Globus pallidus (tissue), 1 donor: ENCODE measurements around the gene NELFB.

Experiments used
- DNase-seq: peaks from one replicate; pipeline ENCODE4 v3.0.0-alpha.2; 2015; ENCODE audit warnings: low spot score

The NELFB gene

DNA sequence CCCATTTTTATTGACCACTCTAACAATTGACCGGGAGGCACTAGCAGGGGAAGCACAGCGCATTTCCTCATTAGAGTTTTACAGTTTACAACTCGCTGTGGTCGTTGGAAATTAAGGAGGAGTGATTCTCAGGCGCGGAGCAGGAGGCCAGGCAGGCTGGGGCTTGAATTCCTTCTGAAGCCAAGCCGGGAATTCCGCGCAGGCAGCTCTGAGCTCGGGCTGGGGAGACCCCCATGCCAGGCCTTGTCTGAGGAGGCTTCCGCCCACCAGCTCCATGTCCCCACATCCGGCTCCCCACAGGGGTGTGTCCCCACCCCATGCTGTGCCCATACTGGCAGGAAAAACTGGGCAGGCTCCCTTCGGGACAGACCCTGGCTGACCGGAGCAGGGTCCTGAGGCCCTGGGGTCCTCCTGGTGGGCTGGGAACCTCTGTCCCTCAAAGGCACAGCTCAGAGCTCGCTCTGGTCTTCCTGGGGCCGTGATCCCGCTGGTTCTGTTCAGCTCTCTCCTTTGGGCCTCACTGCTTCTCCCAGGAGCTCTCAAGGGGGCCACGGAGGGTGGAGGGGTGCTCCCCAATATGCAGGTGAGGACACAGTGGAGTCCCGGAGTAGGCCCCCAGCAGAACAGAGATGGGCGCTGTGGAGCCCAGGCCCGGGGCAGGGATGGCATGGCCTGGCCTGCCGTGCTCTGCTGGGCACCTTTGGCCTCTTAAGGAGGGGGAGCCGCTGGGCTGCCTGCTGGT, 48.2 kb downstream of the NELFB start:
- DNase-seq, result no peak

DNA sequence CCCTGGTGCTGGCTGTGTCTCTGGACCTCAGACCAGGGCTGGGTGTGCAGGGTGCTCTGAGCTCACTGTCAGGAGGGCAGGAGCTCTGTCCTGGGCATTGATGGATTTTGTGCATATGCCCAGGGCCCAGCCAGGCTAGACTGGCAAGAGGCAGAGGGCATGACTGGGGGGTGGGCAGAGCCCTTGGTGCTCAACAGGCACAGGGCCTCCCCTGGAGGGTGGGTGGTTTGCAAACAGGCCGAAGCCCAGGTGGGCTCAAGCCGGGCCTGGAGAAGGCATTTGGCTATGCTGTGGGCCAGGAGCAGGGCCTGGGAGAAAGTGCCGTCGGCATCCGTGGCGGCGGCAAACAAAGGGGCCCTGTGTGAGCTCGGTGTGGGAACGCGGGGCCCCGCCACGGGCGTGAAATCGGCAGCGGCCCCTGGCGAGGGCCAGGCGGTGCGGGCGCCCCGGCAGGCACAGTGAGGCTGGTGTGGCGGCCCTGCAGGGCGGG, 48.8 kb downstream of the NELFB start:
- DNase-seq, result no peak

DNA sequence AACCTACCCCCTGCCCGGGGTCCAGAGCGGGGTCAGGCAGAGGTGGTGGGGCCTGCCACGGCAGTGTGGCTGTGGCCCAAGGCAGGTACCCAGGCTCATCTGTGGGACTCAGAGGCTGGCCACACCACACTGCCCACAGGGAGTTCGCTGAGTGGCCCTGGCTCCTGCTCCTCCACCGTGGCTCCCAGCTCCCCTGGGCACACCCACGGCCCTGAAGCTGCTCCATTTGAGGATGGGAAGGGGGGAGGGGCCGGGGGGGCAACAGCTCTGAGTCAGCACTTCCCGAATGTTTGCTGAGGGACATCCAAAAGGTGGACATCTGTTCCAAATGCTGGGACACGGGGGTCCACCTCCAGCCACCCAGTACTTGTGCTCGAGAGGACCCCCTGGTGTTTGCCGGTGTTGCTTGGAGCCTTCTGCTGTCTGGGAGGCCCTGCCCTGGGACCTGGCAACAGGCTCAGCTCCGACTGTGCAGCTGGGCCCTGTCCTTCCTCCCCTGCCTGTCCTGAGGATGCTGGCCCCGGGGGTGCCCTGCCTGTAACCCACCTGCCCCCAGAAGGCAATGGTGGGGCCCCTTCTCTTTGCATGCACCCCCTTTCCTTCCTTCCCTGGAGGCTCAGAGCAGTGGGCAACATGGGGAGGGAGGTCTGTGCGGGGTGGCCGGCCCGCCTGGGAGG, 49.4 kb downstream of the NELFB start:
- no peak for DNase-seq

DNA sequence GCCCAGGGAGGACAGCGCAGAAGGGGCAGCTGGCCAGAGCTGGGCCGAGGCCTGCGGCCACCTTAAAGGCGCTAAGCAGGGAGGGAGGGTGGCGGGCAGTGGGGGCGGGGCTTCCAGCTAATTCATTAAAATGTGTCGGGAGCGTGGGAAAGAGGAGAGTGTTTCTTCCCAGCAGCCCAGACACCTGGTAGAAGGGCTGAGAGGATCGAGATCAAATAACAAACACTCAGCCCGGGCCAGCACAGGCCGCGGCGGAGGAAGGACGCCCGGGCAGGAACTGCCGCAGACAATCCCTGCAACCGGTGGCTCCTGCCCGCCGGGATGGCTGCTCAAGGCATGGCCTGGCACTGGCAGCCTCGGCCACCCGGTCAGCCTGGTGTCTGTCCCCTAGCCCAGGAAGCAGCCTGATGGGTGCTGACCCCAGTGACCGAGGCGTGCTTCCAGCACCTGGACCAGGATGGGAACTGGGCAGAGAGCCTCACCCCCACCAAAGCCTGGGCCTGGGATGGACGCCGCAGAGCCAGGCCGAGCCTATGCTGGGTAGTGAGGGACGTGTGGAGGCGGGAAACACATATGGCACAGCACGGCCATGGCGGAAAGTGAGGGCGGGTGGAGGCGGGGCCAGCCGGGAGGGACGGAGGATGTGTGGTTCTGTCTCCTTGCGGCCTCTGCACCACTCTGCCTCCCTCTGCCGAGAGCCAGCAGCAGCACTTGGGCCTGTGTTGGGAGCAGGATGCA, 50.1 kb downstream of the NELFB start:
- DNase-seq, result no peak

DNA sequence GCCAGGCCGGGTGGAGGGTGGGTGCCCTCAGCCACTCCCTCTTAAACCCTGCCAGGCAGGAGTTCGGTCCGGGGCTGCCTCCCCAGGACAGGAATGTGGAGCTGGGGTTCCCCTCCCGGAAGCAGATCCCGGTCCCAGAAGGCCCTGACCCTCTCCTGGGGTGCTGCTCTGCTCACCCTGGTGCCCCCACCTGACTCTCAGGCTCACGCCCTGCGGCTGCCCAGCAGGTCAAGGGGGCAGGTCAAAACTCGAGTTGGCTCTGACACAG, 50.6 kb downstream of the NELFB start:
- no peak for DNase-seq

DNA sequence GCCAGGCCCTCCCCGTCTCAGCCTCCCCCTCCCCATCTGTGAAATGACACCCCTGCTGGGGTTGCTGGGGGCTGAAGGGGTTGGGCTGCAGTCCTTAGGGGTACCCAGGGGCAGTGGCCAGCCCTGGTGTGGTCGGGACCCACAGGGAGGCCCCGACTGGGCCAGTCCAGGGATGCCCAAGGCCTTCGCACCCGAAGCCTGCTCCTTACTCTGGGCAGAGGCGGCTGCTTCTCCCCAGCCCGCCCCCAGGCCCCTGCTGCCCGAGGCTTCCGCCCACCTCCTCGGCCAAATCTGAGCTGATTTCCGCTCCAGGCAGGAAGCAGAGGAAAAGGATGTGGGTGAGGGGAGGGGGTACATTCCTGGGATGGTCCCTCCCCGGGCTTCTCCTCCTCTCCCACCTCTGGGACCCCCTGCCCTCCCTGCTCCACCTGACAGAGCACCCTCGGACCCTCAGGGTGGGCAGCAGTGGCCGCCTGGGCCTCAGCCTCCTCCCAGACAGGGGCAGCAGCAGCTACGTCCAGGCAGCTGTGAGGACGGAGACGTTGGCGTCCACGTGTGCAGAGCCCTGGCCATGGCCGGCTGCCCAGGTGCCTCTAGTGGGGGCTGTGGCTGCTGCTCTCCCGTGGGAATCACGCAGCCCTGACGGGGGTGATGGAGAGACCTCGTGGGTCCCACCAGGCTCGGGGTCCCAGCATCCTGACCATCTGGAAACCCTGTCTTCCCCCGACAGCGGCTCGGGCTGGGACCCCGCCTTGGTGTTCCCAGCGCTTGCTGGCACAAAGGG, 51.1 kb downstream of the NELFB start:
- DNase-seq, result no peak

DNA sequence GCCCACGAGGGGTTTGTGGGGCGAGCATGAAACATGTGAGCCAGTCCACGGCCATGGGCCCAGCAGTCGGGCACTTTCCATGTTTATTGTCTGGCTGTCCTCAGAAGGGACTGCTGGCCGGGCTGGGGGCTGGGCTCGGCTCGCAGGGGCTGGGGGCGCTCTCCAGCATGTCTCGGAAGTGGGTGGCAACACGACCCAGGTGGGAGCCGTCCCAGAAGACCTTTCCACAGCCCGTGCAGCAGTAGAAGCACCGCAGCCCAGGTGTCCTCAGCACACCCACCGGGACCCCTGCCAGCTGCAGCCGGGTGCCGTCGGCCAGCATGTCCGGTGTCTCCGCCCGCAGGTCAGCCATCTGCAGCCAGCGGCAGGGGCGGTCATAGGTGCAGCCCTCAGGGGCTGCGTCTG, 51.7 kb downstream of the NELFB start:
- no peak for DNase-seq

DNA sequence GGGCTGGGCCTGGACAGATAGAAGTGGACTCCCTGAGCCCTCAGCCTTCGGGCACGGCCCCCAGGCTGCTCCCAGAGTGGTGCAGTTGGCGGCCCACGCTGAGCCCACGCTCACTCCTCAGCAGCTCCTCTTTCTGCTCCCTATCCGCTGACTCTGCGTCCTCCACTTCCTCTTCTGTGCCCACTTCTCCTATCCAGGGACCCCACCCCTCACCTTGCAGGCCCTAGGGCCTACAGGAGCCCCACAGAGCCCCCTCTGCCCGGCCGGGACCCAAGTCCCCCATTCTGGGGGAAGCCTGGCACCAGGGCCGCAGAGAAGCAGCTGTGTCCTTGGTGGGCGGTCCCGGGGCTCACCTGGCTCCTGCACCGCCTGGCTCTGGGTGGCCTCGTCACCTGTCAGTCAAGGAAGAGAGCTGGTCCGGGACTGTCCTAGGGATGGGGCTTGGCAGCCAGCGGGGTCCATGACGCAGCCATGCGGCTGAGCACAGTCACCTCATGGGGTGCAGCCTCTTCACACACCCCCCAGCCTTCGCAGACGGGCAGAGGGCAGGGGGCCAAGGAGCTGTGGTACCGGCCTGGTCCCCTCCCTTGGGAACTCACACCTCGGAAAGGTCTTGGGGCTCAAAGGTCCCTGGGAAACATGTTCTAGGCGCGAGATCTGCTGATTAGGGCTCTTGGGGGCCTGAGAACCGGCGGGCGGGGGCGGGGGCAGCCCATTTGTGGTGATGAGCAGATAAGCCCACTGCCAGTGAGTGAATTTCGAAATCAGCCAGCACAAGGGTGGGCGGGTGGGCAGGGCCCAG, 52.3 kb downstream of the NELFB start:
- no peak for DNase-seq

DNA sequence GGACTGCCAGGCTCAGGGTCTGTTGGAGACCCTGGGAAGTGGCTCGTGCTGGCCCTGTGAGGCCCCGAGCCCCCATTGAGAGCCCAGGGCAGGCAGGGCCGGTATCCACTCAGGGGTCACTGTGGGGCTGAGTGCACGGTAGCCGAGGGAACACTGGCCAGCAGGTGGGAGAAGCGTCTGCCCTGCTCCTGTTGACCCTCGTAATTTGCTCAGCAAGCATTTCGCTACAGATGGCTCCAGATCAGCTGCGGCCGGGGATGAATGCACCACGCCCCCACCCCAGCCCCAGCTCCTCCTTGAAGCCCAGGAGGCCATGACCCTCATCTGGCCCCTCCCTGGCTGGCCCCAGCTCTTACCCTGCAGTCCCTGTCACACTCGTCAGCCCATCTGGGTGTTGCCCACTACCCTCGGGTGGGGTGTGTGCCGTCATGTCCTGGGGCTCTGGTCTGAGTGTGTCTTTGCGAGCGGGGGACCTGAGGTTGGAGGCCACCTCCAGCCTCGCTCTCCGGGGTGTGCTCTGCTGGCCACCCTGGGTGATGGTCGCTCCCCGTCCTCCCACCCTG, 53.0 kb downstream of the NELFB start:
- no peak for DNase-seq

DNA sequence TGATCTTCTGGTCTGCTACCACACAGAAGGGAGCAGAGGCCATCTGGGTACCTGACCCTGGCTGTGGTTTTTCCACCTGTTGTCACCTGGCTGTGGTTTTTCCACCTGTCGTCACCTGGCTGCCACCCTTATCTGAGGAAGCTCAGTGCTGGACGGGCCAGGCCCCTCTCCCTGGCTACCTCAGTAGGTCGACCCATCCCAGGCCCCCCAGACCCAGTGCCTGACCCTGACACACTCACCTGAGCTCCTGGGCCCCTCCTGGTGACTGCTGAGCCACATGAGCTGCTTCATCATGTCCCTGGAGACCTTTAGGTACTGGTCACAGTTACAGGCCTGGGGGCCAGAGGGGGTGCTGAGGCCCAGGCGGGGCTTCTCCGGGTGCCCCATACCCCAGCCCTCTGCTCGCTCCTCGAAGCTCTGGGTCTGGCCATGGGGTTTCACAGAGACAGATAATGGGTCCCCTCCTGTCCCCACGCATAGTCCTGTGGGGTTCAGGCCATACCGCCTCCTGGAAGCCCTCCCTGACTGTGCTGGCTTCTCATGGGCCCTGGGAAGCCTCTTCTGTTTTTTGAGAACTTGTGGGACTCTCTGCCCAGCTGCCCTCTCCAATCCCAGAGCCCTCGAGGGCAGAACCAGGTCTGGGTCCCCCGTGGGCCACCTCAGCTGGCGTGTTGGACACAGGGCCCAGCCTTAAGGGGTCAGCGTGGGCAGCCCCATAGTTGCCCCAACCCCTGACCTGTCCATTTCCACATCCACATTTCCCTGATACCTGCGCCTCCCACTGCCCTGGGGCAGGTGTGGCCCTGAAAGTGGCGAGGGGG, 54.5 kb downstream of the NELFB start:
- no peak for DNase-seq

DNA sequence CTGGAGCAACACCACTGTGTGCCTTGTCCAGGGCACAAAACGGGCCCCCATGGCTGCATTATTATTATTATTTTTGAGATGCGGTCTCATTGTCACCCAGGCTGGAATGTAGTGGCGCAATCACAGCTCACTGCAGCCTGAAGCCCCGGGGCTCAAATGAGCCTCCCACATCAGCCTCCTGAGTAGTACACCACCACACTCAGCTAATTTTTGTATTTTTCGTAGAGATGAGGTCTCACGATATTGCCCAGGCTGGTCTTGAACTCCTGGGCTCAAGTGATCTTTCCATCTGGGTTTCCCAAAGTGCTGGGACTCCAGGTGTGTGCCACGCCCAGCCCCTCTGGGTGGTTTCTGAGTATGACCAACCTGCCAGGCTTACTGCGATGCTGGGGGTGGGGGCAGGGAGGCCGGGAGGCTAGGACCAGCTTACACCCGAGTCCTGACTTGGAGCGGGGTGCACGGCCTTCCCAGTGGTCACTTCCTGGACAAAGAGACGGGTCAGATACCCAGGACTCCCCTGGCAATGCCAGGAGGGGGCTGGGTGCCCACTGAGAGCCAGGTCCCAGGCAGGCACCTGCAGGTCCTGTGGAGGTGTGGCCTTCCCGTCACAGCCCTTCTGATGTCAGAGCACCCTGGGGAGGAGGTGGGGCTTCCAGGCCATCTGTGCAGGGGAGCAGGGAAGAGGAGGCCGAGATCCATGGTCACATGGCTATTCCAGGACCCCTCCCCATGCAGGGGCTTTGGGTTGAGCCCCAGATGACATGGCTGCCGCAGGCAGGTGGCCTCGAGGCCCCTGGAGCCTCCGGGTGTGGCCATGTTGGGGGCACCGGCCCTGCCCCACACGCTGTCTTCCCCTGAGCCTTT, 55.3 kb downstream of the NELFB start:
- DNase-seq, result no peak

DNA sequence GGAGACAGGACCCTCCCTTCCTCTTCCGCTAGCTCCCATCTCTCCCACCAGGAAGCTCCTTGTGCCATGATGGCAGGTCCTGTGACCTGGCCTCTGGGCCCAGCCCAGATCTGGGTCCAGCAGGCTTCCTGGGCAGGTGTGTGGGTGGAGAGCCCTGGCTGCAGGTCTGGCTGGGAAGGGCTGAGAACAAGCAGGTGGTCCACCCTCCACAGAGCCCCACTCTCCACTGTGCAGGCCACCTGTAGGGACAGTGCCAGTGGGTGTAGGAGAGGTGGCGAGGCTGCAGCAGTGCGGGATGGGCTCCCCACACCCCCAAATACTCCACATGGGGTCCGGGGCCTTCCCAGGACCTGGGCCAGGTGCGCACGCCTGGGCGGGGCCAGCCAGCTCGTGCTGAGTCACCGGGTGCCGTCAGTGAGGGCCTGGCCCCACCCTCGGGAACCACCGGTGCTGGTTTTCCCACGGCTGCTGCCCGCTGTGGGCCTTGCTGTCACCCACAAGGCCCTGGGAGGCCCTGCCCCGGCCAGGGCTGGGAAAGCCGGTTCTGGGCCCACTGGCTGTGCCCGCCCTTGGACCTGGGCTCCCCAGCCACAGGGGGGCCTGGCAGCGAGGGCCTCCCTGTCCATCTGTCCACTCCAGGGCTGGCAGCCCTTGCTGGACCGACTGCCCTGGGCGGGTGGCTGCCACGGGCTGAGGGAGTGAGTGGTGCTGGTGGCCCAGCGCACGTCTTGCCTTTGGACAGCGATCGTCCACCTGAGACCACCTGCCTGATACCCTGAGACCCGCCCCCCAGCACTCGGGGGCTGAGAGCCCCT, 56.3 kb downstream of the NELFB start:
- DNase-seq, result no peak

DNA sequence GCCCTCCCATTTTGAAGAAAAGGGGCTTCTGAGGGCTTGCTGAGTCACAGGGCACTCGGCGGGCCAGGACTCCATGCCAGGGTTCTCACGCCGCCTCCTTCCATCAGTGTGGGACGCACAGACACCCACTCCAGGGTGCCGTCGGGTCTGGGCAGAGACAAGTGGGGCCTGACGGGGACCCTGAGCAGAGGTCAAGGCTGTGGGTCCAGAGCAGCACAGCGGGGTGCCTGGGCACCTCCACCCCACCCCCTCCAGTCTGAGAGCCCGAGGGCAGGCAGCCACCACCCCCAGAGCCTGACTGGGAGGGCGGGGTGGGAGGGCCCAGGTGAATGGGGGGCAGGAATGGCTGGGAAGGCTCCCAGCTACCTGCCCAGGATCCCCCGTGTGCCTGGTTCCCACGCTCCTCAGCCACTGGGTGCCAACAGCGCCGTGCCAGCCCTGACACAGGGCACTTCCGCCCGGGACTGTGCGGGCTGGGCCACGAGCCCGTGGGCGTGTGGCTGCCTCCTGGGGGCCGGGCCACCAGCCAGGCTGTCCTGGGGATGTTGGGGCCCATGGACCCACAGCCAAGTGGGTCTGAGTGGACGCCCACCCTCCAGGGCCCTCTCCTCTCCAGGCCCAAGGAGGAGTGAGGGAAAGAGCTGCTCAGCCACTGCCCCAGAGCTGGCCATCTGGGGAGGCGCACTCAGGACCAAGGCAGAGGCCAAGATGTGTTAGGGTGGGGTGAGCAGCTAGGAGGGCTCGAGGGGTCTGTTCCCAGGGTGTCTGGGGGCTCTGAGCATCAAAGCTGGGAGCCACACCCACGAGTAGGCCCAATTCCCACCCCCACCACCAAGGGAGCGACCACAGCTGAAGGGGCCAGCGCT, 57.1 kb downstream of the NELFB start:
- no peak for DNase-seq

DNA sequence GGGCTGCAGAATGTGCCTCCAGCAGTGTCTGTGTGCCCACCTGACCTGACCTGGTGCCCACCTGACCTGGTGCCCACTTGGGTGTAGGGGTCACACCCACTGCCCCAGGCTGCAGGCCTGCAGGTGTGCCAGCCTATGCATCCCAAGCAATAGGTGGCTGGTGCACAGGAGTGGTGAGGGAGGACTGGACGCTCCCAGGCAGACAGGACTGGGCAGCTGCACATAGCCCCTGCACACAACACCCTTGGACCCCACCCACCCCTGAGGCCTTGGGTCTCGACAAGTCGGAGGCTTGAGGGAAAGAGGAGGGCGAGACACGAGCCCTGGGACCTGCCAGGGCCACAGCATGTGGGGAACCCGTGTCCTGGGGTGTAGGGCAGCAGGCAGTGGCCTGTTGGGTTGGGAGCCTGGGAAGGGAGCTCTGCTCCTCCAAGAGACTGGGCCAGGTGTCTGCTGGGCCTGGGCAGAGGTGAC, 57.8 kb downstream of the NELFB start:
- DNase-seq, result no peak

DNA sequence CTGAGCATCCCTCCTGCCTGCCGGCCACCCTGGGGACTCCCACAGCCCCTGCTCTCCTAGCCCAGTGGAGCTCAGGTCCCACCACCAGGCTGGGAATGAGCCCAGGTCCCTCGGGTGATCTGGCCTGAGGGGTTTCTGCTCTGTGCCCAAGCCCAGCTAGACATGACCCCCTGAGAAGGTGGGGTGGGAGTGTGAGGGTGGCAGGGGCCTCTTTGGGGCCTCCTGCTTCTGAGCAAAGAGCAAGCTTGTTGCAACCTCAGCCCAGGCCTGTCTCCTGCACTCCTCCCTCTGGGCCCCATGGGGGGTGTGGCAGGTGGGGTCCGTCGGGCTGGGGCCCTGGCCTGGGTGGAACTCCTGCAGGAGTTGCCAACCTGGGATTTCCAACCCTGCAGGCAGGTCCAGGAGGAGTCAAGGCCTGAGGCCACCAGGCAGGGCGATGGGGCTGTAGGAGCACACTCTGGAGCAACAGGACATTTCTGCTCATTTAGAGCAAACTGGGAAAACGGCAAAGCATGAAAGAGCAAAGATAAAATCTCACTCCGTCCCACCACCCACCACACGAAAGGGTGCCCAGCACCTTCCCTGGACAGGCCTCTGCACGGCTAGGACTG, 58.3 kb downstream of the NELFB start:
- DNase-seq, result no peak

DNA sequence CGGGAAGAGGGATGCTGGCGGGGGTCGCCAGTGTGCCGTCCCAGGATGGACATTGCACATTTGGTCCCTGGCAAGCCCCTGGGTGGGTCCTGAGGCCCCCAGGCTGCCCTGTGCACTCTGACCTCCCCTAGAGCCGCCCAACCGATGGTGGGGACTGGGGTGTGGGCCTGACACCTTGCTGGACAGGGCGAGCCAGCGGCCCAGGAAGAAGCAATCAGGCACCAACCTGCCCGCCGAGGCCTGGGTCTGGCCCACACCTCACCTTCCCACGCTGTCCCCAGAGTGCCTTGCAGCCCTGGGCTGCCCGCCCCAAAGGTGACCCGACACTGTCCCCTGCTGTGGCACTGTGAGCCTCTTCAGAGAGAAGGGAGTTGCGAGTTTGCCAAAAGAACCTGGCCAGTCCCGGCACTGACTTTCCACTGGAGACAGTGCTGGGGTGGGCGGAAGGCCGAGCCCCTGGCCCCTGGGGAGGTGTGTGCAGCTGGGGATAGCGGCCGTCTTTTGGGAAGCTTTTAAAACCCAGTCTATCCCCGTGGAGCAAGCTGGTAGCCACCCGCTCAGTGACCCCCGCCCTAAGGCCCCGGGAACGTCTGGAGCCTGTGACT, 58.9 kb downstream of the NELFB start:
- DNase-seq, result no peak
